ENCODE results near the gene WNT9B.

The WNT9B gene

GRCh38 chr17:46819906-46820351 is 31.5 kb upstream of the WNT9B start:
- no peaks in the 10 kb centered on the region for H3F3A ChIP-seq (ENCODE audit: low read depth)

GRCh38 chr17:46820592-46821450 is 30.6 kb upstream of the WNT9B start:
- Histone ChIP-seq H3K36me3 (ENCODE audit: insufficient read depth, low read length) (no peaks in the 10 kb centered on the region), H2AFZ (ENCODE audit: low read length) (no peak overlapping the region), H3K79me2 (ENCODE audit: insufficient read depth, low read length) (no peaks in the 10 kb centered on the region), H3K9ac (ENCODE audit: low read depth, low read length, poor library complexity, severe bottlenecking) (no peak overlapping the region), H3K27me3 (ENCODE audit: insufficient read depth, low read length, poor library complexity, severe bottlenecking) (no peaks in the 10 kb centered on the region), H4K20me1 (ENCODE audit: insufficient read depth, low read length, poor library complexity, severe bottlenecking) (no peaks in the 10 kb centered on the region), H3K4me2 (ENCODE audit: low read depth, low read length, poor library complexity, severe bottlenecking) (no peak overlapping the region), H3K4me1 (ENCODE audit: insufficient read depth, low read length, poor library complexity, severe bottlenecking) (no peaks in the 10 kb centered on the region), H3K9me2 (replicated peaks; ENCODE audit: low read depth, low read length) (no peaks in the 10 kb centered on the region), H3F3A (ENCODE audit: low read depth) (no peaks in the 10 kb centered on the region), H3K4me3 (ENCODE audit: low read length, poor library complexity, severe bottlenecking) (no peak overlapping the region), H3K9me3 (ENCODE audit: insufficient read depth, low read depth, low read length) (no peaks in the 10 kb centered on the region)
- TF ChIP-seq EZH2phosphoT487 (IDR thresholded peaks at IDR 0.05; ENCODE audit: borderline replicate concordance) (no peak), CTCF (conservative IDR thresholded peaks at IDR 0.05; ENCODE audit: low read length) (no peak)

More at GRCh38 chr17:46819906-46820351, 31.5 kb upstream of the WNT9B start:
- TF ChIP-seq EZH2phosphoT487 (IDR thresholded peaks at IDR 0.05; ENCODE audit: borderline replicate concordance) (no peak), CTCF (conservative IDR thresholded peaks at IDR 0.05; ENCODE audit: low read length) (no peak)
- Histone ChIP-seq H3K9me2 (replicated peaks; ENCODE audit: low read depth, low read length) (no peaks in the 10 kb centered on the region), H3K36me3 (ENCODE audit: insufficient read depth, low read length) (no peaks in the 10 kb centered on the region), H3K4me3 (ENCODE audit: low read length, poor library complexity, severe bottlenecking) (no peak overlapping the region), H3K79me2 (ENCODE audit: insufficient read depth, low read length) (no peaks in the 10 kb centered on the region), H4K20me1 (ENCODE audit: insufficient read depth, low read length, poor library complexity, severe bottlenecking) (no peaks in the 10 kb centered on the region), H3K9ac (ENCODE audit: low read depth, low read length, poor library complexity, severe bottlenecking) (no peak overlapping the region), H3K4me2 (ENCODE audit: low read depth, low read length, poor library complexity, severe bottlenecking) (no peak overlapping the region), H3K9me3 (ENCODE audit: insufficient read depth, low read depth, low read length) (no peaks in the 10 kb centered on the region), H3K27me3 (ENCODE audit: insufficient read depth, low read length, poor library complexity, severe bottlenecking) (no peaks in the 10 kb centered on the region), H2AFZ (ENCODE audit: low read length) (no peak overlapping the region), H3K4me1 (ENCODE audit: insufficient read depth, low read length, poor library complexity, severe bottlenecking) (no peaks in the 10 kb centered on the region)

- Histone ChIP-seq H3K4me3 (ENCODE audit: low read length, poor library complexity, severe bottlenecking) (no peak overlapping the region), H3K4me2 (ENCODE audit: low read depth, low read length, poor library complexity, severe bottlenecking) (no peak overlapping the region), H3K79me2 (ENCODE audit: insufficient read depth, low read length) (no peaks in the 10 kb centered on the region), H2AFZ (ENCODE audit: low read length) (no peak overlapping the region), H3K36me3 (ENCODE audit: insufficient read depth, low read length) (no peaks in the 10 kb centered on the region), H3F3A (ENCODE audit: low read depth) (no peaks in the 10 kb centered on the region), H3K4me1 (ENCODE audit: insufficient read depth, low read length, poor library complexity, severe bottlenecking) (no peaks in the 10 kb centered on the region), H3K27me3 (ENCODE audit: insufficient read depth, low read length, poor library complexity, severe bottlenecking) (no peaks in the 10 kb centered on the region), H3K9me2 (replicated peaks; ENCODE audit: low read depth, low read length) (no peaks in the 10 kb centered on the region), H4K20me1 (ENCODE audit: insufficient read depth, low read length, poor library complexity, severe bottlenecking) (no peaks in the 10 kb centered on the region), H3K9me3 (ENCODE audit: insufficient read depth, low read depth, low read length) (no peaks in the 10 kb centered on the region), H3K9ac (ENCODE audit: low read depth, low read length, poor library complexity, severe bottlenecking) (no peak overlapping the region)
- TF ChIP-seq CTCF (conservative IDR thresholded peaks at IDR 0.05; ENCODE audit: low read length) (no peak), EZH2phosphoT487 (IDR thresholded peaks at IDR 0.05; ENCODE audit: borderline replicate concordance) (no peak)
Measured at GRCh38 chr17:46821482-46822387, 29.6 kb upstream of the WNT9B start.
